ENCODE results near the gene PSMD9. TPM values are rescaled to one million over a fixed set of nuclear protein-coding genes. Genes with fewer than 3 reads are reported as not detected.
"Not testable (repeated sequence)": the region's sequence is repeated elsewhere in the genome, so short reads cannot be mapped to it uniquely, and the experiment has no call there.

Gene PSMD9
- total RNA-seq, 1 experiment from 2014 or later: 55.5 TPM

- RAD21 ChIA-PET (ENCODE audit: low non-redundant PET in 1 of 2, low total read pairs in 2 of 2, uncharacterized antibody in 2 of 2, unreplicated experiment in 2 of 2): no interaction called here
- DNase-seq (ENCODE audit: low read depth, low spot score) (no peak), ATAC-seq (0 out of 2 replicates have a peak, but pooled peaks have one; percentile 55)
- Histone ChIP-seq H2AFZ (ENCODE audit: low read depth, low read length, poor library complexity, severe bottlenecking) (no peak overlapping the region), H3K4me1 (ENCODE audit: control insufficient read depth in 1 of 2, insufficient read depth in 2 of 2, low read length in 2 of 2) (no peaks in the 10 kb centered on the region), H3K9me3 (ENCODE audit: control insufficient read depth in 1 of 2, insufficient read depth in 1 of 2, low read depth in 1 of 2, low read length in 2 of 2) (no peaks in the 10 kb centered on the region), H3K36me3 (ENCODE audit: control insufficient read depth in 1 of 2, insufficient read depth in 2 of 2, low read length in 2 of 2) (no peaks in the 10 kb centered on the region), H3K4me3 (replicated peaks in 1 of 2; ENCODE audit: low read depth in 1 of 2, low read length in 2 of 2) (no peak overlapping the region), H3K27me3 (ENCODE audit: insufficient read depth, low read length) (no peaks in the 10 kb centered on the region), H3K4me2 (ENCODE audit: low read length) (no peak overlapping the region), H3K9ac (ENCODE audit: low read length) (no peak overlapping the region), H3K27ac (ENCODE audit: low read depth, low read length) (no peak overlapping the region), H3K79me2 (ENCODE audit: insufficient read depth, low read length) (no peaks in the 10 kb centered on the region), H4K20me1 (ENCODE audit: insufficient read depth) (no peaks in the 10 kb centered on the region), H3K9me2 (ENCODE audit: insufficient read depth) (no peaks in the 10 kb centered on the region)
- BruUV-seq (replicated peaks): no TSS peak
- CTCF ChIA-PET: no interaction called here
- intact Hi-C loops (cut with micrococcal nuclease): no loop called here
- no peak for TF ChIP-seq CBX3 (IDR thresholded peaks at IDR 0.05; ENCODE audit: low read depth)
- 0 out of 6 replicates have a peak, but pooled peaks of 1 of the 3 experiments have one; percentile 14 for TF ChIP-seq CTCF (IDR thresholded peaks at IDR 0.05 in 2 of 3, conservative IDR thresholded peaks at IDR 0.05 in 1 of 3; ENCODE audit: borderline replicate concordance in 1 of 3, insufficient read depth in 1 of 3, low read depth in 2 of 3, low read length in 2 of 3)
- POLR2A ChIA-PET: no interaction called here
These were observed 38.9 kb upstream of the PSMD9 start for GRCh38 chr12:121849665-121850064.

GRCh38 chr12:121852392-121852791, 36.2 kb upstream of the PSMD9 start:
- H3K27me3 ChIP-seq (ENCODE audit: insufficient read depth, low read length); POLR2A ChIA-PET; intact Hi-C loops (cut with micrococcal nuclease); DNase-seq (ENCODE audit: low read depth, low spot score); ATAC-seq; H3K4me3 ChIP-seq (replicated peaks in 1 of 2; ENCODE audit: low read depth in 1 of 2, low read length in 2 of 2); H2AFZ ChIP-seq (ENCODE audit: low read depth, low read length, poor library complexity, severe bottlenecking); CTCF ChIA-PET; H4K20me1 ChIP-seq (ENCODE audit: insufficient read depth); H3K4me1 ChIP-seq (ENCODE audit: control insufficient read depth in 1 of 2, insufficient read depth in 2 of 2, low read length in 2 of 2); H3K9me3 ChIP-seq (ENCODE audit: control insufficient read depth in 1 of 2, insufficient read depth in 1 of 2, low read depth in 1 of 2, low read length in 2 of 2); H3K4me2 ChIP-seq (ENCODE audit: low read length); BruUV-seq (replicated peaks); H3K27ac ChIP-seq (ENCODE audit: low read depth, low read length); H3K9me2 ChIP-seq (ENCODE audit: insufficient read depth); RAD21 ChIA-PET (ENCODE audit: low non-redundant PET in 1 of 2, low total read pairs in 2 of 2, uncharacterized antibody in 2 of 2, unreplicated experiment in 2 of 2); H3K79me2 ChIP-seq (ENCODE audit: insufficient read depth, low read length); H3K36me3 ChIP-seq (ENCODE audit: control insufficient read depth in 1 of 2, insufficient read depth in 2 of 2, low read length in 2 of 2); H3K9ac ChIP-seq (ENCODE audit: low read length): not testable (repeated sequence)

Data from HCT116 (cell line).